Superior temporal gyrus (tissue), 1 donor: ENCODE data around the gene SPCS2.
"Not testable (repeated sequence)": the region's sequence is repeated elsewhere in the genome, so short reads cannot be mapped to it uniquely, and the experiment has no call there.

Experiments
- DNase-seq: peaks from one replicate; pipeline ENCODE4 v3.0.0-alpha.2; 2016; ENCODE audit errors: extremely low spot score

The SPCS2 gene

GRCh38 chr11:75001686-75002085 is 52.6 kb downstream of the SPCS2 start:
- no peak for DNase-seq

DNA sequence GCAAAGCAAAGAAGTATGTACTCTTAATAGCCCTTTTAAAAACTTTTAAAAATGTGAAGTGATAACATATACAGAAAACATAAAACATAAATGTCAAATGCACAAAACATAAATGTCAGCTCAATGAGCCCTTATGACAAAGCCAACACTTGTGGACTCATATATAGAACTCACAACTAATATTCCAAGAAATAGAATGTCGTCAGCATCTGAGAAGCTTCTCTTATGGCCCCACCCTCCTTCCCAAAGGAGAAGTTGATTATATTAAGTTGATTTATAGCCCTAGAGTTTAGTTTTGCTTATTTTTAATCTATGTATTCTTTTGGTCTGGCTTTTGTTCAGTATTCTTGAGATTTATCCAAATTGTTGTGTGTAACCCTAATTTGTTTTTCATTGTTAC is 53.5 kb downstream of the SPCS2 start:
- no peak for DNase-seq

GRCh38 chr11:75004215-75004614 is 55.1 kb downstream of the SPCS2 start:
- DNase-seq: no peak

GRCh38 chr11:75011357-75011756 is 62.3 kb downstream of the SPCS2 start:
- peak; percentile 2 for DNase-seq

DNA sequence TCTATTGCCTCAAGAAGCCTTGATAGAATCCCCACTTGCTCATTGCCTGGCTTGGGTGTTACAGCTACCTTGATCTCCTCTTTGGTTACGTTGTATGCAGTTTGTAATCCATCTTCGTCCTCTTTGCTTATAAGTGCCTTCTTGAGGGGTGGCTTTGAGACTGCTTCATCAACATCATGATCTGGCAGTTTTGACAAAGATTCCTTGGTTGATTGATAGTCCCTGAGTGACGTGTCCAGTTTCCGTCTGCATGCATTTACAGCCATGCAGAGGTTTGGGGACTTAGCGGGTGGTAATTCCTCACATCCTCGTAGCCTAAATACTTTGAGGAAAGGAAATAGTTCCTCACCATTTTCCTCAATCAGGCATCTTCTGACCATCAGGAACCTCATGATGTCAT is 62.8 kb downstream of the SPCS2 start:
- DNase-seq: no peak

DNA sequence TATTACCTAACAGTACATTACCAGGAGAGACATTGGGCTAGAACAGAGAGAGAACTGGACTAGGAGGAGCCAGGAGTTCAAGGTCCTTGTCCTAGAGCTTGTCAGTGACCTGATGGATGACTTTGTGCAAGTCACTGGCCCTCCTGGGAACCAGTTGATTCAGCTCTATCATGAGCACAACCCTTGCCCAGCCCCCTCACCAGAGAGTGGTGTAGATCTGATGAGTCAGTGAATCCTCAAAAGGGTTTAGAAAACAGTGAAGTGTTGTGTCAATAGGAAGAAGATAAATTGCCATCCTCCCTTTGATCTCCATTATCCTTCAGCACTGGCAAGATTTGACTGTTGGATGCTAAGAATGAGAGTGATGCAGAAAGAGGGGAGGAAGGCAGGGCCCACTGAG is 64.0 kb downstream of the SPCS2 start:
- peak; percentile 3 for DNase-seq

GRCh38 chr11:75014129-75014528 is 65.1 kb downstream of the SPCS2 start:
- no peak for DNase-seq

- DNase-seq: not testable (repeated sequence)
These were observed 70.1 kb downstream of the SPCS2 start for GRCh38 chr11:75019200-75019599.

DNA sequence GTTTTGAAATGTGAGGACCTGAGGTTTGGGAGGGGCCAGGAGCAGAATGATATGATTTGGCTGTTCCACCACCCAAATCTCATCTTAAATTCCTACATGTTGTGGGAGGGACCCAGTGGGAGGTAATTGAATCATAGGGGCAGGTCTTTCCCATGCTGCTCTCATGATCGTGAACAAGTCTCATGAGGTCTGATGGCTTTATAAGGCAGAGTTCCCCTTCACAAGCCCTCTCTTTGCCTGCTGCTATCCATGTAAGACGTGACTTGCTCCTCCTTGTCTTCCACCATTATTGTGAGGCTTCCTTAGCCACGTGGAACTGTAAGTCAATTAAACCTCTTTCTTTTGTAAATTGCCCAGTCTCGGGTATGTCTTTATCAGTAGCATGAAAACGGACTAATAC is 71.3 kb downstream of the SPCS2 start:
- not testable (repeated sequence) for DNase-seq

GRCh38 chr11:75022296-75022695 is 73.2 kb downstream of the SPCS2 start:
- no peak for DNase-seq

GRCh38 chr11:75022759-75023396 is 73.8 kb downstream of the SPCS2 start:
- DNase-seq: peak; percentile 94

- DNase-seq: no peak
These were observed 74.5 kb downstream of the SPCS2 start for GRCh38 chr11:75023446-75024067.

GRCh38 chr11:75024068-75024449 is 75.0 kb downstream of the SPCS2 start:
- peak; percentile 73 for DNase-seq

DNA sequence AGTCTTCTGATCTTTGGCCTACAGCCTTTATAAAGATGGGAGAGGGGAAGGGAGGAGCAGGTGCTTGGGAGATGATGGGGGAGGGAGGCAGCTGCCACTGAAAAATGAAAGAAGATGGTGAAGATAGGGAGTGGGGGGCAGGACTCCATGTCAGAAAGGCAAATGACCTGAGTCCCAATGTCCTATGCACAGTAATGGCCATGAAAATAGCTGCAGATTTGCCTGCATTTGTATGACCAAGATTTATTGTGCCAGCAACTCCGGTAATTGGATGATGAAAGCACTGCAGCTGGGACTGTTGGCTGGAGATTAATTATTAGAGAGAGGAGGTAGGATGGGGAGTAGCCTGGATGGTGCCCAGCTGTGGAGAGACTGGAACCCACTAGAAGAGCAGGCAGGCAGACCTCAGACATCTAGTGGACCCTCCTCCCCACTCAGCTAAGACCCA is 75.7 kb downstream of the SPCS2 start:
- DNase-seq: peak; percentile 60

DNA sequence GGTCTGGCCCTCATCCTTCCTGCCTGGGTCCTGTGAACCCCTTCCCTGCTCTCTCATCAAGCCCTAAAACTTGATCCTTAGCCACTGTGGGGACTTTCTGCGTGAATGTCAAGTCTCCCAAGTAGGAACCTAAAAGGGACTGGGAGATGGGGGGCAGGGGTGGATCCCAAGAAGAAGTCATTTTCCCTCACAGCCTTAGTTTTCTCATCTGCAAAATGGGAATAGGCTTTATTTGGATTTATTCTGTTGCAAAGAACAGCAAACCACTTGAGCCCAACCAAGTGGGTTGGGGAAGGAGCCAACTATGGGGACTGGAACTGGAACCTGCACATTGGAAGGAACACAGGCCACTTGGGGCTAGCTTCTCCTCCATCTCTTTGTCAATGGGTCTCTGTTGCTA is 76.5 kb downstream of the SPCS2 start:
- DNase-seq: no peak

DNA sequence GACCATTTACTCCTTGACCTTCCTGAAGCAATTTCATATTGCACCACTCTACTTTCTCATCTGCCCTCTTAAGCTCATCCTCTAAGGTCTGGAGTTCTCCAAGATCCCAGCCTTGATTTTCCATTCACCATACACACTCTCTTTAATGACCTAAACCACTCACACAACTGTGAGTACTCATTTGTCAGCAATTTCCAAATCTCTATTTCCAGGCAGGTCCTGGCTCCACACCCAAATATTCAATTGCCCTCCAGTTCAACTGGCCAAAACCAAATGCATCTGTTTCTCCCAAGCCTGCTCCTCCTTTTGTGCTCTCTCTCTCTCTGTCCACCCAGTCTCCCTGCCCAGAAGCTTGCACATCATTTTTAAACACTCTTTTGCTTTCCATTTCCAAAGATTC is 79.3 kb downstream of the SPCS2 start:
- no peak for DNase-seq
